A549 (cell line): ENCODE results near the gene GATB.
"Not testable (repeated sequence)": the region's sequence is repeated elsewhere in the genome, so short reads cannot be mapped to it uniquely, and the experiment has no call there.

ENCODE experiments used
- CTCF ChIP-seq: fragments of >200 bp; sonication (Bioruptor Twin); formaldehyde crosslinking; IDR thresholded peaks from 3 replicates; pipeline ENCODE4 v1.5.1; 2016
- SREBF2 ChIP-seq: fragments of 450-650 bp; IDR thresholded peaks from 2 replicates; pipeline ENCODE4 v1.6.1; 2014; ENCODE audit warnings: mild to moderate bottlenecking, moderate library complexity

GRCh38 chr4:151731670-151732069, 29.1 kb downstream of the GATB start:
- not testable (repeated sequence) for TF ChIP-seq SREBF2, CTCF
